Esophagus muscularis mucosa (tissue), 4 donors: ENCODE results near the gene DPYD. TPM values are rescaled to one million over a fixed set of nuclear protein-coding genes. Genes with fewer than 3 reads are reported as not detected.

Experiments
- DNase-seq: peaks from one replicate; pipeline ENCODE4 v3.0.0-alpha.2; 2017; ENCODE audit errors: extremely low spot score
- H3K27ac ChIP-seq, 4 donors: fragments of 200-600 bp; sonication (generic); replicated peaks in 1 of 4; 1 replicate in 3 of 4; 2 replicates in 1 of 4; pipeline ENCODE4 v1.5.1; 2016 to 2019; ENCODE audit warnings: mild to moderate bottlenecking in 1 of 4
- H3K27me3 ChIP-seq, 4 donors: fragments of 200-600 bp; sonication (generic); one replicate each; pipeline versions ENCODE4 v1.5.1 to v1.6.0; 2016 to 2019
- H3K36me3 ChIP-seq, 4 donors: fragments of 200-600 bp; sonication (generic); one replicate each; pipeline ENCODE4 v1.5.1; 2016 to 2019
- H3K4me1 ChIP-seq, 4 donors: fragments of 200-600 bp; sonication (generic); one replicate each; pipeline ENCODE4 v1.5.1; 2016 to 2019
- H3K4me3 ChIP-seq, 4 donors: fragments of 200-600 bp; sonication (generic); 1 replicate in 2 of 4; 2 replicates in 2 of 4; pipeline ENCODE4 v1.5.1; 2016 to 2019; ENCODE audit warnings: mild to moderate bottlenecking in 4 of 4, moderate library complexity in 1 of 4
- H3K9me3 ChIP-seq, 4 donors: fragments of 200-600 bp; sonication (generic); 1 replicate in 3 of 4; 2 replicates in 1 of 4; pipeline ENCODE4 v1.5.1; 2016 to 2019
- EP300 ChIP-seq: sonication (generic); formaldehyde crosslinking; IDR thresholded peaks from one replicate; pipeline ENCODE4 v1.6.1; 2017; ENCODE audit warnings: antibody characterized with exemption
- POLR2A ChIP-seq: fragments of 450-650 bp; IDR thresholded peaks from one replicate; pipeline ENCODE4 v1.6.1; 2017; ENCODE audit warnings: antibody characterized with exemption, moderate library complexity, mild to moderate bottlenecking, low read depth
- POLR2AphosphoS5 ChIP-seq, 2 donors: sonication (generic); formaldehyde crosslinking; IDR thresholded peaks; one replicate each; pipeline ENCODE4 v1.6.1; 2017; ENCODE audit warnings: antibody characterized with exemption in 2 of 2
- WGBS: methylation state at CpG from one replicate; pipeline ENCODE4 v1.1.5; 2018; 5-methylcytosine and 5-hydroxymethylcytosine counted together
- intact Hi-C: fragments of 100-400 bp; cut with DNase I; formaldehyde crosslinking; loops from one replicate; pipeline ENCODE4 v1.15.1; 2023
- total RNA-seq, 4 donors: library from RNA; depleted of rRNA; stranded (reverse); fragments of >200 nt; gene quantifications; one replicate each; pipeline versions ENCODE4 v1.1.0 to v1.2.1, GENCODE V29; 2016
- TF ChIP-seq, protein P1 (sequence below), 3 experiments: fragments of 200-600 bp in 2 of 3; fragments of 450-650 bp in 1 of 3; sonication (generic) in 2 of 3; IDR thresholded peaks; one replicate each; pipeline ENCODE4 v1.5.1; 2017 to 2019; ENCODE audit warnings: antibody characterized with exemption in 3 of 3, mild to moderate bottlenecking in 2 of 3, moderate library complexity in 1 of 3

The DPYD gene
- total RNA-seq, 4 donors from 2014 or later, result 31.1 to 36.6 (median 31.7) TPM

DNA sequence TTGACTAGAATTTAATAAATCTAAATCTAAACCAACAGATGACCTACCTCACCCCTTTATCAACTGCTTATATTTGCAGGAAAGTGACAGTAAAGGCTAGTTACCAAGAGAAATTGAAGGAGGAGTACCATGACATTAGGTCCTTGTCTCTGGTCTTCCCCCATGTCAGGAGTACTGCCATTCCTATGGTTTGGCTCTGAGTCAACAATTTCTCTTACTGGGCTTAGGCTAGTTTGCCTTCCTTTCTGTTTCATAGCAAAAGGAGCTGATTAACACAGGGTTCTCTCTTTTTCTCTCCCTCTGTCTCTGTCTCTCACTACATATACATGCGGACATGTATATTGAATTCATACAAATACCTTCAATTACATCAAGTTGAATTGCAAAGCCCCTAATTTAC is 579.9 kb downstream of the DPYD start:
- no peaks in the 10 kb centered on the region for H3K4me1 ChIP-seq
- H3K4me3 ChIP-seq, result no peak overlapping the region
- H3K9me3 ChIP-seq, result no peaks in the 10 kb centered on the region
- H3K36me3 ChIP-seq, result no peaks in the 10 kb centered on the region
- no peak for TF ChIP-seq POLR2AphosphoS5 (IDR thresholded peaks at IDR 0.05)
- TF ChIP-seq, protein P1, sequence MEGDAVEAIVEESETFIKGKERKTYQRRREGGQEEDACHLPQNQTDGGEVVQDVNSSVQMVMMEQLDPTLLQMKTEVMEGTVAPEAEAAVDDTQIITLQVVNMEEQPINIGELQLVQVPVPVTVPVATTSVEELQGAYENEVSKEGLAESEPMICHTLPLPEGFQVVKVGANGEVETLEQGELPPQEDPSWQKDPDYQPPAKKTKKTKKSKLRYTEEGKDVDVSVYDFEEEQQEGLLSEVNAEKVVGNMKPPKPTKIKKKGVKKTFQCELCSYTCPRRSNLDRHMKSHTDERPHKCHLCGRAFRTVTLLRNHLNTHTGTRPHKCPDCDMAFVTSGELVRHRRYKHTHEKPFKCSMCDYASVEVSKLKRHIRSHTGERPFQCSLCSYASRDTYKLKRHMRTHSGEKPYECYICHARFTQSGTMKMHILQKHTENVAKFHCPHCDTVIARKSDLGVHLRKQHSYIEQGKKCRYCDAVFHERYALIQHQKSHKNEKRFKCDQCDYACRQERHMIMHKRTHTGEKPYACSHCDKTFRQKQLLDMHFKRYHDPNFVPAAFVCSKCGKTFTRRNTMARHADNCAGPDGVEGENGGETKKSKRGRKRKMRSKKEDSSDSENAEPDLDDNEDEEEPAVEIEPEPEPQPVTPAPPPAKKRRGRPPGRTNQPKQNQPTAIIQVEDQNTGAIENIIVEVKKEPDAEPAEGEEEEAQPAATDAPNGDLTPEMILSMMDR (IDR thresholded peaks at IDR 0.05), result no peak
- no peak for TF ChIP-seq POLR2A
- H3K27me3 ChIP-seq, result no peaks in the 10 kb centered on the region
- intact Hi-C loops, result no loop called here
- H3K27ac ChIP-seq, result no peak overlapping the region
- no peak for DNase-seq
- 100% methylated on average over 1 of the region's 1 CpG for WGBS

DNA sequence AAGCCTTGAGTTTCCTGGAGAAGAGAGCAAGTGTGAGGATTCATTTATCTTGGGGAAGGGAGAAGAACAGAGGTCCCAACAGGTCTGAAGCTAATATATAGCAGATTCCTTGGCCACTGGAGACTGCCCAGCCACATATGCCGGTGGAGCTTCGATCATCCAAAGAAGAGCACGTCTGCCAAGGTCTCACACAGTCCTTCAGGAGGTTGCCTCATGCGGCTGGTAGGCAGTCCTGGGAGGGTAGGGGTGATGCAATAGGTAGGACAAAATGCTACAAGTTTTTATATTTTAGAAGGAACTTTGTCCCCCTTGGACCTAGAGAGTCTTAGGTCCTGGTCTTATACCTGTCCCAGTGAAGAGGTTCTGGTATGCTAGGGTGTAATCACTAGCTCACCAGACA is 582.5 kb downstream of the DPYD start:
- TF ChIP-seq, protein P1 (IDR thresholded peaks at IDR 0.05), result no peak
- TF ChIP-seq POLR2A (no peak), POLR2AphosphoS5 (IDR thresholded peaks at IDR 0.05) (no peak), EP300 (no peak)
- no peaks in the 10 kb centered on the region for H3K9me3 ChIP-seq
- intact Hi-C loops, result no loop called here
- DNase-seq, result no peak
- no peaks in the 10 kb centered on the region for H3K27me3 ChIP-seq
- H3K27ac ChIP-seq, result no peak overlapping the region
- no peaks in the 10 kb centered on the region for H3K36me3 ChIP-seq
- H3K4me1 ChIP-seq, result no peaks in the 10 kb centered on the region
- H3K4me3 ChIP-seq, result no peak overlapping the region
- WGBS, result 100% methylated on average over 2 of the region's 4 CpGs

DNA sequence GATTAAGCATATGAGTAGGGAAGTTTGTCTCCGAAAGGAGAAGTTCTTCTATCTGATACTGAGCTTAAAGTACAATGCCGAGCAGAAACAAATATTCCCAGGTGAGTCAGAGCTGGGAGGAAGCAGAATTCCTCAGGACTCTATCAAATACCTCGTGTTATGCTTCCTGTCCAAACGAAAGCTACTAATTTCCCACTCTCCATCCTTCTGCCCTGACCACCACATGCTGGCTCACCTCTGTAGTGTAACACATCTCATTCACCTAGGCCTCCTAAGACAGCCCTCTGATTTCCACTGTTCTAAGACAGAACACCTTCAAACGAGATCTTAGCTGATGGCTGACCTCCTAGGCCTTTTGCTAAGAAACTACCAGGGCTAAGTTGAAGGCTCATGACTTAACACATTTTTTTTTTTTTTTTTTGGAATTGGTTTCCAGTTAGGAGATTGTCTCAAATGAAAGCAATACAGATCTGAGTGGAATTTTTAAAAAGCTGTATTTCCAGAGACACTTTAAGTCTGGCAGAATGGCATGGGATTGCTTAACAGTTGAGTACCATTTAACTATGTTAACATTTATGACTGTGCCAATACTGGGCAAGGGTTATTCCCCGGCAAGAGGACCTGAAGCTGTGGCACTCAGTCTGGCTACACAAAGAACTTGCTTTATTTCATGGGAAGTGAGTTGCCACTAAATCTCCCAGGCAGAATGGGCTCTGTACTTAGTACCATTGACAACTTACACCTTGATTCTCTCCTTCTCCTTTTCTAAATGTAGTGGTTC is 583.4 kb downstream of the DPYD start:
- Histone ChIP-seq H3K4me3 (no peak overlapping the region), H3K9me3 (no peaks in the 10 kb centered on the region), H3K36me3 (no peaks in the 10 kb centered on the region), H3K4me1 (no peaks in the 10 kb centered on the region), H3K27ac (no peak overlapping the region), H3K27me3 (no peaks in the 10 kb centered on the region)
- TF ChIP-seq, protein P1 (IDR thresholded peaks at IDR 0.05), result no peak
- TF ChIP-seq POLR2AphosphoS5 (IDR thresholded peaks at IDR 0.05) (no peak), EP300 (no peak), POLR2A (no peak)
- 84% methylated on average over 6 of the region's 6 CpGs for WGBS
- intact Hi-C loops, result no loop called here
- DNase-seq, result no peak

DNA sequence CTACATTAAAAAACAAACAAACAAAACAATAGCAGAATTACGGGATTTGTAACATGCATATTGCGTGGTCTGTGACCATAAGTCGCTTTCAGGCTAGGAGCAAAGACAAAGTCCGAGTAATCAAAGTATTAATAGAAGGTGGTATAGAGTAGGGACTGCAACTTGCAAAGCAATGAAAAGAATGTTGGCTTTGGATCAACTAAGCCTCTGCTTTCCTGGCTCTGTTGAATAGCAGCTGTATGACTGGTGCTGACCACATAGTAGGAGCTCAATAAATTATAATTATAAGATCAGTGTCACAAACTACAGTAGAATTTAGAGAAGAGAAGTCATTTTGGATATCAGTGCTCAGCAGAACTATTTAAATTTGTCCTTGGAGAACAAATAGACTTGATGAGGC is 586.4 kb downstream of the DPYD start:
- no peaks in the 10 kb centered on the region for H3K36me3 ChIP-seq
- no peaks in the 10 kb centered on the region for H3K4me1 ChIP-seq
- H3K9me3 ChIP-seq, result no peaks in the 10 kb centered on the region
- DNase-seq, result no peak
- no peaks in the 10 kb centered on the region for H3K27me3 ChIP-seq
- no peak overlapping the region for H3K27ac ChIP-seq
- TF ChIP-seq POLR2A (no peak), EP300 (no peak), POLR2AphosphoS5 (IDR thresholded peaks at IDR 0.05) (no peak)
- TF ChIP-seq, protein P1 (IDR thresholded peaks at IDR 0.05), result no peak
- intact Hi-C loops, result no loop called here
- 87% methylated on average over 4 of the region's 4 CpGs for WGBS
- no peak overlapping the region for H3K4me3 ChIP-seq

DNA sequence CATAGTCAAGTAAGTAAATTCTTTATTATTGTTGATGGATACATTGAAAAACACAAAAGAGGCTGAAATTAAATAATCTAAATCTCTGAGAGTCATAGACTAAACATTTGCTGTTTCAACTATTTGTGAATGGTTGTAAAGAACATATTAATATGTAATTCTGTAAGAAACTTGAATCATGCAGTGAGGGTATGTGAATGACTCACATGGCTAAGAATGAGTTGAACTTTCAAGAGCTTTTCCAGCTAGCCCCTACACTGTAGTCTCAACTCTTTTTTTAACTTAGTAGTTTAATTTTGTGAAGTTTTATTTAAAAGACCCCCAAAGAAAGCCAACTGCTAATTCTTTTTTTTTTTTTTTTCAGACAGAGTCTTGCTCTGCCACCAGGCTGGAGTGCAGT is 588.1 kb downstream of the DPYD start:
- intact Hi-C loops, result no loop called here
- Histone ChIP-seq H3K4me3 (no peak overlapping the region), H3K9me3 (no peaks in the 10 kb centered on the region), H3K4me1 (no peaks in the 10 kb centered on the region), H3K27me3 (no peaks in the 10 kb centered on the region), H3K36me3 (no peaks in the 10 kb centered on the region), H3K27ac (no peak overlapping the region)
- TF ChIP-seq POLR2A (no peak), EP300 (no peak), POLR2AphosphoS5 (IDR thresholded peaks at IDR 0.05) (no peak)
- TF ChIP-seq, protein P1 (IDR thresholded peaks at IDR 0.05), result no peak
- DNase-seq, result no peak
